IMR-90 (cell line): Measurements from ENCODE around the gene FAM24B. TPM values are rescaled to one million over a fixed set of nuclear protein-coding genes. Genes with fewer than 3 reads are reported as not detected.

ENCODE experiments used
- ATAC-seq: fragments of 200-7000 bp; cut with Tn5 transposase; 2 replicates; pipeline ENCODE4 v1.9.1; 2020; ENCODE audit warnings: low read depth, mild to moderate bottlenecking, moderate library complexity
- BruUV-seq: library from RNA; stranded (reverse); fragments of 400-500 nt; replicated peaks from 2 replicates; lab custom pipeline; 2021; lab: Mats Ljungman, UMichigan
- CTCF ChIA-PET: fragments of 300-600 bp; formaldehyde crosslinking; extraction: SDS; loops from one replicate; lab custom pipeline; 2021; ENCODE audit warnings: antibody characterized with exemption; lab: Yijun Ruan, JAX
- POLR2A ChIA-PET: fragments of 300-600 bp; sonication (Branson Sonifier 250); formaldehyde crosslinking; loops from one replicate; lab custom pipeline; 2022; ENCODE audit warnings: antibody characterized with exemption; ENCODE audit not compliant: unreplicated experiment; lab: Charles Lee
- DNase-seq: peaks from one replicate; pipeline ENCODE4 v3.0.0; 2013
- H2AFZ ChIP-seq: replicated peaks from 2 replicates; pipeline ENCODE3; 2013; ENCODE audit warnings: low read length, mild to moderate bottlenecking; ENCODE audit not compliant: poor library complexity
- H2AK5ac ChIP-seq: 2 replicates; pipeline ENCODE4 v1.6.1; 2013; ENCODE audit warnings: low read depth, low read length, inconsistent platforms
- H2AK9ac ChIP-seq: replicated peaks from 2 replicates; pipeline ENCODE3; 2013; ENCODE audit warnings: mild to moderate bottlenecking, low read depth, low read length, moderate library complexity; ENCODE audit not compliant: poor library complexity
- H2BK120ac ChIP-seq: 2 replicates; pipeline ENCODE4 v1.6.1; 2013; ENCODE audit warnings: low read depth, low read length, inconsistent platforms
- H2BK15ac ChIP-seq: 3 replicates; pipeline ENCODE4 v1.6.1; 2013; ENCODE audit warnings: low read depth, low read length, inconsistent platforms
- H2BK20ac ChIP-seq: 2 replicates; pipeline ENCODE4 v1.6.1; 2013; ENCODE audit warnings: low read depth, mild to moderate bottlenecking, inconsistent platforms, low read length, moderate library complexity
- H2BK5ac ChIP-seq: 2 replicates; pipeline ENCODE4 v1.6.1; 2013; ENCODE audit warnings: mild to moderate bottlenecking, low read depth, low read length, inconsistent platforms; ENCODE audit not compliant: poor library complexity, severe bottlenecking
- H3K14ac ChIP-seq: replicated peaks from 2 replicates; pipeline ENCODE4 v1.6.1; 2013; ENCODE audit warnings: low read depth, low read length, inconsistent platforms
- H3K18ac ChIP-seq: 2 replicates; pipeline ENCODE4 v1.6.1; 2013; ENCODE audit warnings: low read depth, low read length, control low read depth
- H3K23ac ChIP-seq: 2 replicates; pipeline ENCODE4 v1.6.1; 2013; ENCODE audit warnings: low read depth, low read length, inconsistent platforms
- H3K27ac ChIP-seq: 2 replicates; pipeline ENCODE4 v1.5.1; 2013; ENCODE audit warnings: mild to moderate bottlenecking, control low read depth, low read length; ENCODE audit not compliant: insufficient read depth
- H3K27me3 ChIP-seq: 2 replicates; pipeline ENCODE4 v1.6.1; 2013; ENCODE audit warnings: low read length; ENCODE audit not compliant: control insufficient read depth, insufficient read depth
- H3K36me3 ChIP-seq: 2 replicates; pipeline ENCODE4 v1.6.1; 2013; ENCODE audit warnings: low read length, mixed read lengths; ENCODE audit not compliant: control insufficient read depth, insufficient read depth
- H3K4ac ChIP-seq: 2 replicates; pipeline ENCODE4 v1.6.1; 2013; ENCODE audit warnings: low read depth, low read length, inconsistent platforms
- H3K4me1 ChIP-seq: 2 replicates; pipeline ENCODE4 v1.6.1; 2013; ENCODE audit warnings: low read length, mixed read lengths; ENCODE audit not compliant: control insufficient read depth, insufficient read depth
- H3K4me2 ChIP-seq: 2 replicates; pipeline ENCODE4 v1.6.1; 2013; ENCODE audit warnings: low read depth, mild to moderate bottlenecking, control low read depth, low read length, moderate library complexity
- H3K4me3 ChIP-seq: 2 replicates; pipeline ENCODE4 v1.5.1; 2013; ENCODE audit warnings: low read depth, mild to moderate bottlenecking, control low read depth, low read length, moderate library complexity; ENCODE audit not compliant: insufficient read depth
- H3K56ac ChIP-seq: 2 replicates; pipeline ENCODE4 v1.6.1; 2013; ENCODE audit warnings: low read length, inconsistent platforms; ENCODE audit not compliant: insufficient read depth; ENCODE audit errors: extremely low read depth
- H3K79me1 ChIP-seq, 2 experiments: 2 replicates each; pipeline ENCODE4 v1.6.1; 2013; ENCODE audit warnings: low read length in 2 of 2, inconsistent platforms in 1 of 2, low read depth in 1 of 2
- H3K9ac ChIP-seq: 2 replicates; pipeline ENCODE4 v1.6.1; 2013; ENCODE audit warnings: low read depth, low read length, control low read depth
- H3K9me1 ChIP-seq: 2 replicates; pipeline ENCODE4 v1.6.1; 2013; ENCODE audit warnings: low read length, inconsistent platforms; ENCODE audit not compliant: insufficient read depth
- H3K9me3 ChIP-seq: 2 replicates; pipeline ENCODE4 v1.6.1; 2013; ENCODE audit warnings: low read length; ENCODE audit not compliant: control insufficient read depth, insufficient read depth
- H4K20me1 ChIP-seq: 2 replicates; pipeline ENCODE4 v1.6.1; 2013; ENCODE audit warnings: low read length, inconsistent platforms; ENCODE audit not compliant: insufficient read depth
- H4K5ac ChIP-seq: 2 replicates; pipeline ENCODE4 v1.6.1; 2013; ENCODE audit warnings: mild to moderate bottlenecking, low read depth, low read length, control low read depth
- H4K8ac ChIP-seq, 2 experiments: 2 replicates each; pipeline ENCODE4 v1.6.1; 2013; ENCODE audit warnings: low read depth in 2 of 2, low read length in 2 of 2, control low read depth in 1 of 2, inconsistent platforms in 1 of 2
- H4K91ac ChIP-seq: 2 replicates; pipeline ENCODE4 v1.6.1; 2013; ENCODE audit warnings: low read depth, low read length, inconsistent platforms; ENCODE audit not compliant: insufficient read depth
- BHLHE40 ChIP-seq: fragments of 150-350 bp; IDR thresholded peaks from 2 replicates; pipeline ENCODE4 v1.6.1; 2016; ENCODE audit warnings: mild to moderate bottlenecking, low read depth, low read length
- CTCF ChIP-seq: conservative IDR thresholded peaks from 2 replicates; pipeline ENCODE4 v1.5.1; 2012; ENCODE audit warnings: mild to moderate bottlenecking, low read depth, low read length, improper control_type of control experiment
- ELK1 ChIP-seq: fragments of 150-350 bp; IDR thresholded peaks from 2 replicates; pipeline ENCODE4 v1.6.1; 2016; ENCODE audit warnings: low read depth, mild to moderate bottlenecking, low read length, moderate library complexity, borderline replicate concordance
- FOS ChIP-seq: fragments of 150-350 bp; IDR thresholded peaks from 2 replicates; pipeline ENCODE4 v1.6.1; 2016; ENCODE audit warnings: low read depth, low read length
- MAFK ChIP-seq: IDR thresholded peaks from 2 replicates; pipeline ENCODE4 v1.6.1; 2012; ENCODE audit warnings: low read depth, low read length, improper control_type of control experiment
- USF2 ChIP-seq: fragments of 150-350 bp; IDR thresholded peaks from 2 replicates; pipeline ENCODE4 v1.6.1; 2017; ENCODE audit warnings: mild to moderate bottlenecking, antibody characterized with exemption, low read length, low read depth
- WGBS, 2 experiments: methylation state at CpG; one replicate each; pipeline versions ENCODE4 v1.1.5 to v1.1.7; 2013; ENCODE audit warnings: missing lambda C conversion rate in 2 of 2; ENCODE audit not compliant: insufficient read length in 1 of 2; ENCODE audit errors: extremely low coverage in 2 of 2; 5-methylcytosine and 5-hydroxymethylcytosine counted together
- dilution Hi-C: fragments of 300-500 bp; cut with HindIII; formaldehyde crosslinking; loops from one replicate; pipeline ENCODE4 v1.14.3; 2018; ENCODE audit warnings: low sequenced_read_pairs; ENCODE audit not compliant: unreplicated experiment
- in situ Hi-C: fragments of 300-500 bp; cut with MboI; formaldehyde crosslinking; loops from 3 replicates; pipeline ENCODE4 v1.14.3; 2019; ENCODE audit warnings: low sequenced_read_pairs, inconsistent platforms, mixed read lengths
- intact Hi-C: fragments of 100-400 bp; cut with micrococcal nuclease; formaldehyde crosslinking; loops from 2 replicates; pipeline ENCODE4 v1.10.0; 2022
- polyA plus RNA-seq, 3 experiments: library from polyadenylated mRNA; depleted of rRNA; stranded (reverse); fragments of >200 nt; gene quantifications; 2 replicates each; pipeline ENCODE4 v1.2.3, GENCODE V29; 2012; ENCODE audit warnings: low replicate concordance in 1 of 3
- total RNA-seq: library from RNA; depleted of rRNA; stranded (reverse); fragments of >200 nt; gene quantifications from 2 replicates; pipeline ENCODE4 v1.2.3, GENCODE V29; 2012

FAM24B gene
- total and polyA plus RNA-seq, 2 of the 4 experiments (the other 2 are of a cell fraction), result 1.6 to 4.3 TPM

GRCh38 chr10:122814493-122814892, 64.9 kb downstream of the FAM24B start:
- Histone ChIP-seq H3K23ac (no peak overlapping the region), H3K56ac (no peak overlapping the region), H3K4ac (no peak overlapping the region), H3K9me3 (no peaks in the 10 kb centered on the region; the same call in 1 of the 2 replicates), H2BK120ac (no peak overlapping the region), H3K4me3 (no peak overlapping the region), H3K4me2 (no peak overlapping the region), H2BK20ac (no peak overlapping the region), H3K36me3 (no peaks in the 10 kb centered on the region), H3K27me3 (peaks cover 2% of the 10 kb centered on the region), H3K9ac (no peak overlapping the region), H2AK9ac (no peak overlapping the region), H2BK5ac (no peak overlapping the region), H4K91ac (no peak overlapping the region), H4K8ac (no peak overlapping the region), H3K14ac (no peak overlapping the region), H4K20me1 (no peaks in the 10 kb centered on the region), H3K79me1 (no peaks in the 10 kb centered on the region), H4K5ac (no peak overlapping the region), H2BK15ac (no peak overlapping the region), H3K27ac (no peak overlapping the region), H2AK5ac (no peak overlapping the region), H3K9me1 (no peaks in the 10 kb centered on the region), H3K18ac (no peak overlapping the region), H2AFZ (no peak overlapping the region), H3K4me1 (no peaks in the 10 kb centered on the region)
- ATAC-seq (no peak), DNase-seq (no peak)
- no CpG with 5 or more reads among the region's 2 CpGs for WGBS, 2 experiments
- BruUV-seq, result no TSS peak
- TF ChIP-seq ELK1 (no peak), MAFK (no peak), CTCF (no peak), USF2 (no peak), BHLHE40 (no peak), FOS (no peak)
- CTCF ChIA-PET, result no interaction called here
- dilution Hi-C loops (no loop called here), intact Hi-C loops (no loop called here), in situ Hi-C loops (no loop called here)
- POLR2A ChIA-PET, result no interaction called here
